ENCODE results near the gene RRH. TPM values are rescaled to one million over a fixed set of nuclear protein-coding genes. Genes with fewer than 3 reads are reported as not detected.

The RRH gene
- total and polyA plus RNA-seq, 2 of the 13 experiments (the other 11 are each of a cell fraction or from before 2014, with no cell fraction given): 0.07 to 0.17 TPM

DNA sequence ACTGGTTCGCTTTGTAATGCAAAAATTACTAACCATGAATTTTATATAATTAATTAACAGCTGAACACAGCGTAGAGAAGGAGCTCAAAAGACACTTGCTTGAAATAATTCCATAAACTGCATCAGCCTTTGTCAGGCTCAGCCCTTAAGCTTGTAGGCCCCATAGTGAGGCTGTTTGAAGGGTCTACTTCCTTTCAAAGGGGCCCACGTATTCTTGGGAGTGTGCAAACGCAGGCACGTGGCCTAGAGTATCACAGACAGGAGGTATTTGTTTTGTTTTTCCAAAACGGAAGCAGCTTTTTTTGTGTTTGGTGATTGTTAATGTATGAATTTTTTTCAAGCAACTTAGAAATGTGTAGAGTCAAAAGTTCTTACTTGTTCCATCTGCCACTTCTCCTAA is 59.3 kb downstream of the RRH start:
- Histone ChIP-seq H3K36me3 (replicated peaks in 1 of 2; ENCODE audit: control insufficient read depth in 1 of 2, insufficient read depth in 2 of 2, low read length in 2 of 2) (no peaks in the 10 kb centered on the region), H3K4me2 (ENCODE audit: low read depth, low read length) (no peak overlapping the region), H3K9me3 (ENCODE audit: low read length) (no peaks in the 10 kb centered on the region), H3K27me3 (ENCODE audit: control insufficient read depth in 1 of 2, insufficient read depth in 2 of 2, low read length in 2 of 2) (no peaks in the 10 kb centered on the region; a peak in 1 of 5 replicates), H3K9ac (ENCODE audit: insufficient read depth, low read depth, low read length) (no peak overlapping the region), H3K4me1 (ENCODE audit: insufficient read depth, low read length) (no peaks in the 10 kb centered on the region), H3K27ac (ENCODE audit: extremely low read length, insufficient read depth, low read length) (no peak overlapping the region), H4K20me1 (ENCODE audit: insufficient read depth, low read length) (no peaks in the 10 kb centered on the region), H3K79me2 (ENCODE audit: insufficient read depth, low read length) (no peaks in the 10 kb centered on the region), H3K4me3 (replicated peaks in 1 of 3; ENCODE audit: insufficient read depth in 1 of 3, low read depth in 2 of 3, low read length in 3 of 3) (no peak overlapping the region), H2AFZ (ENCODE audit: low read length) (no peak overlapping the region)
- CTCF ChIA-PET (ENCODE audit: low intra/inter-chr PET ratio, low total read pairs): no interaction called here
- ATAC-seq: no peak
- in situ Hi-C loops (cut with HindIII; ENCODE audit: extremely low pct_ligation_motif_present, low pct_unique_long_range_greater_than_20kb) (no loop called here), intact Hi-C loops (cut with micrococcal nuclease; ENCODE audit: unreplicated experiment) (no loop called here)
- 11% methylated on average over 6 of the region's 6 CpGs for WGBS (ENCODE audit: low lambda C conversion rate)
- no peak for DNase-seq (ENCODE audit: low spot score)
- FAIRE-seq: no peak
- no peak for TF ChIP-seq PHF5A (CRISPR knock-in tag; IDR thresholded peaks at IDR 0.05; ENCODE audit: low read depth, unreplicated experiment)
- TF ChIP-seq NRL (CRISPR knock-in tag; IDR thresholded peaks at IDR 0.05; ENCODE audit: borderline replicate concordance): no peak
- TF ChIP-seq THYN1 (CRISPR knock-in tag; IDR thresholded peaks at IDR 0.05; ENCODE audit: borderline replicate concordance, low read depth): no peak
- TF ChIP-seq ZNF891 (CRISPR knock-in tag; IDR thresholded peaks at IDR 0.05): no peak
- no peak for TF ChIP-seq MLLT10 (CRISPR knock-in tag; IDR thresholded peaks at IDR 0.05)
- POLR2A ChIA-PET: no interaction called here
- BruUV-seq (replicated peaks): no TSS peak

- in situ Hi-C loops (cut with HindIII; ENCODE audit: extremely low pct_ligation_motif_present, low pct_unique_long_range_greater_than_20kb): no loop called here
- no peak for FAIRE-seq
Measured at GRCh38 chr4:109890076-109890475, 62.3 kb downstream of the RRH start.

More at GRCh38 chr4:109890076-109890475, 62.3 kb downstream of the RRH start:
- BruUV-seq (replicated peaks): no TSS peak
- Histone ChIP-seq H3K4me1 (ENCODE audit: insufficient read depth, low read length) (no peaks in the 10 kb centered on the region), H2AFZ (ENCODE audit: low read length) (no peak overlapping the region), H4K20me1 (ENCODE audit: insufficient read depth, low read length) (no peaks in the 10 kb centered on the region), H3K27me3 (ENCODE audit: control insufficient read depth in 1 of 2, insufficient read depth in 2 of 2, low read length in 2 of 2) (no peaks in the 10 kb centered on the region; a peak in 1 of 5 replicates), H3K79me2 (ENCODE audit: insufficient read depth, low read length) (no peaks in the 10 kb centered on the region), H3K4me3 (replicated peaks in 1 of 3; ENCODE audit: insufficient read depth in 1 of 3, low read depth in 2 of 3, low read length in 3 of 3) (no peak overlapping the region), H3K36me3 (replicated peaks in 1 of 2; ENCODE audit: control insufficient read depth in 1 of 2, insufficient read depth in 2 of 2, low read length in 2 of 2) (no peaks in the 10 kb centered on the region), H3K9ac (ENCODE audit: insufficient read depth, low read depth, low read length) (no peak overlapping the region), H3K4me2 (ENCODE audit: low read depth, low read length) (no peak overlapping the region), H3K27ac (ENCODE audit: extremely low read length, insufficient read depth, low read length) (no peak overlapping the region), H3K9me3 (ENCODE audit: low read length) (no peaks in the 10 kb centered on the region)
- no peak for DNase-seq (ENCODE audit: low spot score)
- no peak for ATAC-seq
- intact Hi-C loops (cut with micrococcal nuclease; ENCODE audit: unreplicated experiment): no loop called here
- ChIA-PET CTCF (ENCODE audit: low intra/inter-chr PET ratio, low total read pairs) (no interaction called here), POLR2A (no interaction called here)
- TF ChIP-seq ZKSCAN5 (CRISPR knock-in tag; IDR thresholded peaks at IDR 0.05) (no peak), SKI (IDR thresholded peaks at IDR 0.05; ENCODE audit: partially characterized antibody) (no peak)

Other genes with a start within 250 kb of the RRH start
- 34.6 and 42.4 TPM in 2 replicates for gene CASP6, start 124.5 kb upstream of the RRH start, total RNA-seq (2016; rRNA removed; fragmentation: Illumina TruSeq; extraction: Trizol)
- gene CASP6, start 124.5 kb upstream of the RRH start, polyA plus RNA-seq (2011; rRNA removed): 14.7 and 19.7 TPM in 2 replicates
- gene PLA2G12A, start 97.9 kb upstream of the RRH start, total RNA-seq (2016; rRNA removed; fragmentation: Illumina TruSeq; extraction: Trizol): 38.7 and 61.2 TPM in 2 replicates
- 54.9 and 64.0 TPM in 2 replicates for gene PLA2G12A, start 97.9 kb upstream of the RRH start, polyA plus RNA-seq (2011; rRNA removed)
- 152 and 337 TPM in 2 replicates for gene CFI, start 26.0 kb upstream of the RRH start, total RNA-seq (2016; rRNA removed; fragmentation: Illumina TruSeq; extraction: Trizol)
- 281 and 284 TPM in 2 replicates for gene CFI, start 26.0 kb upstream of the RRH start, polyA plus RNA-seq (2011; rRNA removed)
- 11.3 and 16.4 TPM in 2 replicates for gene GAR1, start 12.2 kb upstream of the RRH start, total RNA-seq (2016; rRNA removed; fragmentation: Illumina TruSeq; extraction: Trizol)
- gene GAR1, start 12.2 kb upstream of the RRH start, polyA plus RNA-seq (2011; rRNA removed): 8.9 and 11.4 TPM in 2 replicates
- gene LRIT3, start 20.1 kb downstream of the RRH start, total RNA-seq (2016; rRNA removed; fragmentation: Illumina TruSeq; extraction: Trizol): not detected in 2 replicates
- 0.03 and 0.04 TPM in 2 replicates for gene LRIT3, start 20.1 kb downstream of the RRH start, polyA plus RNA-seq (2011; rRNA removed)
- gene EGF, start 84.9 kb downstream of the RRH start, total RNA-seq (2016; rRNA removed; fragmentation: Illumina TruSeq; extraction: Trizol): 0.07 TPM in 1 of 2 replicates, not detected in the other
- gene EGF, start 84.9 kb downstream of the RRH start, polyA plus RNA-seq (2011; rRNA removed): 0.05 and 0.08 TPM in 2 replicates